K562 (cell line): ENCODE data around the gene PRR36. TPM values are rescaled to one million over a fixed set of nuclear protein-coding genes. Genes with fewer than 3 reads are reported as not detected.

ENCODE experiments used
- ATAC-seq: fragments of 200-7000 bp; cut with Tn5 transposase; 3 replicates; pipeline ENCODE4 v1.9.1; 2020; ENCODE audit warnings: moderate library complexity
- BruUV-seq: library from RNA; stranded (reverse); fragments of 400-500 nt; replicated peaks from 2 replicates; lab custom pipeline; 2021; lab: Mats Ljungman, UMichigan
- CTCF ChIA-PET: fragments of 300-600 bp; formaldehyde crosslinking; extraction: SDS; loops from one replicate; lab custom pipeline; 2021; ENCODE audit warnings: low intra/inter-chr PET ratio; lab: Yijun Ruan, JAX
- POLR2A ChIA-PET: fragments of 300-600, 350-650 bp; sonication (Branson Sonifier 250); formaldehyde crosslinking; extraction: SDS; loops from one replicate; lab custom pipeline; 2021; ENCODE audit warnings: antibody characterized with exemption, inconsistent platforms; lab: Yijun Ruan, JAX
- DNase-seq, 4 experiments: peaks; one replicate each; pipeline versions ENCODE4 v3.0.0 to v3.0.0-alpha.2; 2011 to 2018; ENCODE audit warnings: low spot score in 3 of 4, mixed read lengths in 3 of 4; ENCODE audit errors: extremely low read depth in 1 of 4
- FAIRE-seq: peaks from 2 replicates; lab custom pipeline; 2011; peaks lifted over from hg19 to GRCh38; lab: Jason Lieb, UNC
- H2AFZ ChIP-seq: 2 replicates; pipeline ENCODE4 v1.6.0; 2011; ENCODE audit warnings: low read depth, low read length, control low read depth, inconsistent platforms
- H3K27ac ChIP-seq: fragments of 200-600 bp; 3 replicates; pipeline ENCODE4 v1.8.0; 2011; ENCODE audit warnings: low read depth, mild to moderate bottlenecking, control low read depth, inconsistent platforms, low read length, moderate library complexity, mixed read lengths; ENCODE audit errors: extremely low read depth
- H3K27me3 ChIP-seq, 2 experiments: fragments of 300-600 bp in 1 of 2; 2 replicates in 1 of 2; 3 replicates in 1 of 2; pipeline versions ENCODE4 v1.6.0 to v1.8.0; 2011; ENCODE audit warnings: inconsistent platforms in 2 of 2, low read length in 2 of 2, mild to moderate bottlenecking in 1 of 2, mixed read lengths in 1 of 2, moderate library complexity in 1 of 2; ENCODE audit not compliant: control insufficient read depth in 2 of 2, insufficient read depth in 2 of 2
- H3K36me3 ChIP-seq: fragments of 300-600 bp; 3 replicates; pipeline ENCODE4 v1.8.0; 2011; ENCODE audit warnings: mild to moderate bottlenecking, low read length, inconsistent platforms; ENCODE audit not compliant: control insufficient read depth, insufficient read depth
- H3K4me1 ChIP-seq, 2 experiments: fragments of 200-600 bp in 1 of 2; replicated peaks in 1 of 2; 2 replicates in 1 of 2; 3 replicates in 1 of 2; pipeline versions ENCODE4 v1.5.1 to v1.8.0; 2011; ENCODE audit warnings: inconsistent platforms in 2 of 2, low read length in 2 of 2, mild to moderate bottlenecking in 1 of 2, mixed read lengths in 1 of 2, moderate library complexity in 1 of 2; ENCODE audit not compliant: control insufficient read depth in 2 of 2, insufficient read depth in 2 of 2
- H3K4me2 ChIP-seq: 2 replicates; pipeline ENCODE4 v1.6.1; 2011; ENCODE audit warnings: low read length, control low read depth, inconsistent platforms, mixed read lengths; ENCODE audit not compliant: insufficient read depth
- H3K4me3 ChIP-seq: fragments of 200-600 bp; sonication (generic), shearing (Covaris generic); 2 replicates; pipeline ENCODE4 v1.5.1; 2016; ENCODE audit warnings: control low read depth, inconsistent platforms
- H3K79me2 ChIP-seq: fragments of 200-600 bp; 3 replicates; pipeline ENCODE4 v1.8.0; 2011; ENCODE audit warnings: low read length, inconsistent platforms; ENCODE audit not compliant: control insufficient read depth, insufficient read depth
- H3K9ac ChIP-seq, 2 experiments: 2 replicates each; pipeline versions ENCODE4 v1.6.0 to v1.6.1; 2011; ENCODE audit warnings: low read depth in 2 of 2, low read length in 2 of 2, control low read depth in 1 of 2, inconsistent platforms in 1 of 2, mild to moderate bottlenecking in 1 of 2, mixed read lengths in 1 of 2; ENCODE audit not compliant: insufficient read depth in 1 of 2
- H3K9me1 ChIP-seq: one replicate; pipeline ENCODE4 v1.6.0; 2011; ENCODE audit warnings: inconsistent platforms, mild to moderate bottlenecking, low read length, moderate library complexity; ENCODE audit not compliant: control insufficient read depth, insufficient read depth
- H3K9me3 ChIP-seq: replicated peaks from 2 replicates; pipeline ENCODE4 v1.5.1; 2011; ENCODE audit warnings: low read depth, low read length, inconsistent platforms; ENCODE audit not compliant: control insufficient read depth, insufficient read depth
- H4K20me1 ChIP-seq: replicated peaks from 2 replicates; pipeline ENCODE4 v1.6.1; 2011; ENCODE audit warnings: low read length, inconsistent platforms, mixed read lengths; ENCODE audit not compliant: control insufficient read depth, insufficient read depth
- EHMT2 ChIP-seq: fragments of 450-650 bp; IDR thresholded peaks from 2 replicates; pipeline ENCODE4 v1.6.1; 2018; ENCODE audit warnings: antibody characterized with exemption
- FIP1L1 ChIP-seq: fragments of 200-400 bp; formaldehyde crosslinking; IDR thresholded peaks from 2 replicates; pipeline ENCODE4 v1.6.1; 2018; ENCODE audit warnings: mild to moderate bottlenecking, low read depth, low read length; ENCODE audit not compliant: poor library complexity, severe bottlenecking
- HNRNPL ChIP-seq: fragments of 200-400 bp; formaldehyde crosslinking; IDR thresholded peaks from 2 replicates; pipeline ENCODE4 v1.6.1; 2017; ENCODE audit warnings: low read depth, mild to moderate bottlenecking, low read length
- MCM3 ChIP-seq: fragments of 450-650 bp; IDR thresholded peaks from 2 replicates; pipeline ENCODE4 v1.6.1; 2016
- POLR2G ChIP-seq: fragments of 200-400 bp; formaldehyde crosslinking; IDR thresholded peaks from 2 replicates; pipeline ENCODE4 v1.6.1; 2017; ENCODE audit warnings: low read depth, mild to moderate bottlenecking, antibody characterized with exemption, low read length, moderate library complexity
- TOE1 ChIP-seq, 2 experiments: fragments of 450-650 bp in 1 of 2; sonication (generic) in 1 of 2; formaldehyde crosslinking in 1 of 2; IDR thresholded peaks; 2 replicates each; pipeline versions ENCODE4 v1.7.1 to v1.8.0; 2016 to 2022; ENCODE audit warnings: borderline replicate concordance in 2 of 2, mild to moderate bottlenecking in 2 of 2, antibody characterized with exemption in 1 of 2, inconsistent platforms in 1 of 2, low read depth in 1 of 2, missing genetic modification reagents in 1 of 2, moderate library complexity in 1 of 2
- ZNF311 ChIP-seq: fragments of 250-450 bp; sonication (Bioruptor Pico); IDR thresholded peaks from 2 replicates; pipeline ENCODE4 v1.4.0; 2020; ENCODE audit warnings: mild to moderate bottlenecking, moderate library complexity
- WGBS: fragments of 100-300 bp; shearing (Covaris generic); methylation state at CpG from one replicate; pipeline ENCODE4 v1.1.6; 2016; ENCODE audit warnings: low coverage, mixed read lengths; ENCODE audit not compliant: insufficient coverage; ENCODE audit errors: missing lambda C conversion rate; 5-methylcytosine and 5-hydroxymethylcytosine counted together
- in situ Hi-C: fragments of 300-500 bp; cut with MboI; formaldehyde crosslinking; loops from 4 replicates; pipeline ENCODE4 v1.15.0; 2018; ENCODE audit warnings: inconsistent platforms, mixed read lengths
- intact Hi-C: fragments of 100-400 bp; cut with micrococcal nuclease; formaldehyde crosslinking; loops from 2 replicates; pipeline ENCODE4 v1.14.2; 2022
- polyA plus RNA-seq, 8 experiments: library from polyadenylated mRNA; depleted of rRNA in 4 of 8; stranded (reverse) in 5 of 8; unstranded in 3 of 8; fragments of >200 nt; fragmentation: Nextera tagmentation in 2 of 8; fragmentation: Illumina TruSeq in 1 of 8; extraction: Ambion mirVana in 2 of 8; extraction: Trizol in 1 of 8; gene quantifications; 2 replicates each; pipeline versions ENCODE4 v1.2.1 to v1.2.3, GENCODE V29; 2011 to 2014; ENCODE audit warnings: inconsistent platforms in 1 of 8, missing spikeins in 1 of 8
- total RNA-seq, 7 experiments: library from RNA; depleted of rRNA in 6 of 7; stranded (reverse); fragments of >200 nt in 6 of 7; fragmentation: Illumina TruSeq in 2 of 7; extraction: Trizol in 2 of 7; gene quantifications; 2 replicates each; pipeline versions ENCODE4 v1.2.1 to v1.2.3, GENCODE V29; 2011 to 2021; ENCODE audit warnings: low replicate concordance in 1 of 7
- TF ChIP-seq, protein P1 (sequence below): fragments of 250-450 bp; sonication (Bioruptor Pico); IDR thresholded peaks from 2 replicates; pipeline ENCODE4 v1.4.0; 2020
- TF ChIP-seq, protein P2 (sequence below): sonication (generic); formaldehyde crosslinking; IDR thresholded peaks from 2 replicates; pipeline ENCODE4 v1.8.1; 2023; ENCODE audit warnings: mild to moderate bottlenecking, missing genetic modification reagents
- TF ChIP-seq, protein P3 (sequence below): sonication (generic); formaldehyde crosslinking; IDR thresholded peaks from 2 replicates; pipeline ENCODE4 v1.8.0; 2022; ENCODE audit warnings: missing genetic modification reagents, mild to moderate bottlenecking, borderline replicate concordance
- TF ChIP-seq, protein P4 (sequence below): fragments of 250-450 bp; sonication (Bioruptor Pico); IDR thresholded peaks from 2 replicates; pipeline ENCODE4 v1.8.0; 2022; ENCODE audit warnings: moderate library complexity, mild to moderate bottlenecking, inconsistent platforms

PRR36 gene
- total and polyA plus RNA-seq, 9 of the 15 experiments (the other 6 are each of a cell fraction or from before 2014, with no cell fraction given): 0.05 to 0.42 (median 0.06) TPM; not detected in 6

DNA sequence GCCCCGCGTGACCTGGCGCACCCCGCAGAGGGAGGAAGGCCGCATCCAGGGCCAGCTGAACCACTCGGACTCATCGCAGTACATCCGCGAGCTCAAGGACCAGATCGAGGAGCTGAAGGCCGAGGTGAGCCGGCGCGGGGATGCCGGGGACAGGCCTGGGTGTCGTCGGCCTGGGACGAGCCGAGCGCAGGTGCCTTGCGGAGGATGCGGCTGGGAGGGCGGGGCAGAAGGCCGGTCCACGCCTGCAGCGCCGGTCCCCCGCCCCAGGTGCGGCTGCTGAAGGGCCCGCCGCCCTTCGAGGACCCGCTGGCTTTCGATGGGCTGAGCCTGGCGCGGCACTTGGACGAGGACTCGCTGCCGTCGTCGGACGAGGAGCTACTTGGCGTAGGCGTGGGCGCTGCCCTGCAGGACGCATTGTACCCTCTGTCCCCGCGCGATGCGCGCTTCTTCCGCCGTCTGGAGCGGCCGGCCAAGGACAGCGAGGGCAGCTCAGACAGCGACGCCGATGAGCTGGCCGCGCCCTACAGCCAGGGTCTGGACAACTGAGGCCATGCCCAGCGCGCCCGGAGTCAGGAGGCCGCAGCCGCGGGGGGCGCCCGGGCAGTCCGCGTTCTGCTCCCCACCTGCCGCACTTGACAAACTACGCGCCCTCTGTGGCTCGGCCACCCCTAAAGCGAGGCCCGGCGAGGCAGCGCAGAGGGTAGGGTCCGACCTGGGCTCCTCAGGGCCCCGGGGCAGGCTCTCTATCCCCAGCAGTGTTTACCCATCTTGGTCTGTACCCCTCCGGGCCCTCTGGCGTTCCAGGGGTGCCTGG lies 10.8 kb downstream of the PRR36 start:
- BruUV-seq: no TSS peak
- intact Hi-C loops: no loop called here
- no peaks in the 10 kb centered on the region for H3K27me3 ChIP-seq
- TF ChIP-seq TOE1 (IDR thresholded peaks at IDR 0.05; ENCODE audit: borderline replicate concordance): no peak
- TF ChIP-seq TOE1 (CRISPR knock-in tag; IDR thresholded peaks at IDR 0.05; ENCODE audit: borderline replicate concordance, low read depth): no peak
- no peak for TF ChIP-seq FIP1L1
- TF ChIP-seq, protein P1, sequence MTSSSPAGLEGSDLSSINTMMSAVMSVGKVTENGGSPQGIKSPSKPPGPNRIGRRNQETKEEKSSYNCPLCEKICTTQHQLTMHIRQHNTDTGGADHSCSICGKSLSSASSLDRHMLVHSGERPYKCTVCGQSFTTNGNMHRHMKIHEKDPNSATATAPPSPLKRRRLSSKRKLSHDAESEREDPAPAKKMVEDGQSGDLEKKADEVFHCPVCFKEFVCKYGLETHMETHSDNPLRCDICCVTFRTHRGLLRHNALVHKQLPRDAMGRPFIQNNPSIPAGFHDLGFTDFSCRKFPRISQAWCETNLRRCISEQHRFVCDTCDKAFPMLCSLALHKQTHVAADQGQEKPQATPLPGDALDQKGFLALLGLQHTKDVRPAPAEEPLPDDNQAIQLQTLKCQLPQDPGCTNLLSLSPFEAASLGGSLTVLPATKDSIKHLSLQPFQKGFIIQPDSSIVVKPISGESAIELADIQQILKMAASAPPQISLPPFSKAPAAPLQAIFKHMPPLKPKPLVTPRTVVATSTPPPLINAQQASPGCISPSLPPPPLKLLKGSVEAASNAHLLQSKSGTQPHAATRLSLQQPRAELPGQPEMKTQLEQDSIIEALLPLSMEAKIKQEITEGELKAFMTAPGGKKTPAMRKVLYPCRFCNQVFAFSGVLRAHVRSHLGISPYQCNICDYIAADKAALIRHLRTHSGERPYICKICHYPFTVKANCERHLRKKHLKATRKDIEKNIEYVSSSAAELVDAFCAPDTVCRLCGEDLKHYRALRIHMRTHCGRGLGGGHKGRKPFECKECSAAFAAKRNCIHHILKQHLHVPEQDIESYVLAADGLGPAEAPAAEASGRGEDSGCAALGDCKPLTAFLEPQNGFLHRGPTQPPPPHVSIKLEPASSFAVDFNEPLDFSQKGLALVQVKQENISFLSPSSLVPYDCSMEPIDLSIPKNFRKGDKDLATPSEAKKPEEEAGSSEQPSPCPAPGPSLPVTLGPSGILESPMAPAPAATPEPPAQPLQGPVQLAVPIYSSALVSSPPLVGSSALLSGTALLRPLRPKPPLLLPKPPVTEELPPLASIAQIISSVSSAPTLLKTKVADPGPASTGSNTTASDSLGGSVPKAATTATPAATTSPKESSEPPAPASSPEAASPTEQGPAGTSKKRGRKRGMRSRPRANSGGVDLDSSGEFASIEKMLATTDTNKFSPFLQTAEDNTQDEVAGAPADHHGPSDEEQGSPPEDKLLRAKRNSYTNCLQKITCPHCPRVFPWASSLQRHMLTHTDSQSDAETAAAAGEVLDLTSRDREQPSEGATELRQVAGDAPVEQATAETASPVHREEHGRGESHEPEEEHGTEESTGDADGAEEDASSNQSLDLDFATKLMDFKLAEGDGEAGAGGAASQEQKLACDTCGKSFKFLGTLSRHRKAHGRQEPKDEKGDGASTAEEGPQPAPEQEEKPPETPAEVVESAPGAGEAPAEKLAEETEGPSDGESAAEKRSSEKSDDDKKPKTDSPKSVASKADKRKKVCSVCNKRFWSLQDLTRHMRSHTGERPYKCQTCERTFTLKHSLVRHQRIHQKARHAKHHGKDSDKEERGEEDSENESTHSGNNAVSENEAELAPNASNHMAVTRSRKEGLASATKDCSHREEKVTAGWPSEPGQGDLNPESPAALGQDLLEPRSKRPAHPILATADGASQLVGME (CRISPR knock-in tag): no peak
- TF ChIP-seq, protein P2, sequence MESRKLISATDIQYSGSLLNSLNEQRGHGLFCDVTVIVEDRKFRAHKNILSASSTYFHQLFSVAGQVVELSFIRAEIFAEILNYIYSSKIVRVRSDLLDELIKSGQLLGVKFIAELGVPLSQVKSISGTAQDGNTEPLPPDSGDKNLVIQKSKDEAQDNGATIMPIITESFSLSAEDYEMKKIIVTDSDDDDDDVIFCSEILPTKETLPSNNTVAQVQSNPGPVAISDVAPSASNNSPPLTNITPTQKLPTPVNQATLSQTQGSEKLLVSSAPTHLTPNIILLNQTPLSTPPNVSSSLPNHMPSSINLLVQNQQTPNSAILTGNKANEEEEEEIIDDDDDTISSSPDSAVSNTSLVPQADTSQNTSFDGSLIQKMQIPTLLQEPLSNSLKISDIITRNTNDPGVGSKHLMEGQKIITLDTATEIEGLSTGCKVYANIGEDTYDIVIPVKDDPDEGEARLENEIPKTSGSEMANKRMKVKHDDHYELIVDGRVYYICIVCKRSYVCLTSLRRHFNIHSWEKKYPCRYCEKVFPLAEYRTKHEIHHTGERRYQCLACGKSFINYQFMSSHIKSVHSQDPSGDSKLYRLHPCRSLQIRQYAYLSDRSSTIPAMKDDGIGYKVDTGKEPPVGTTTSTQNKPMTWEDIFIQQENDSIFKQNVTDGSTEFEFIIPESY (CRISPR knock-in tag): peak; percentile 89
- peak; percentile 48; the same call in 1 of the 2 replicates for TF ChIP-seq POLR2G
- no peak for TF ChIP-seq ZNF311 (CRISPR knock-in tag)
- TF ChIP-seq, protein P3, sequence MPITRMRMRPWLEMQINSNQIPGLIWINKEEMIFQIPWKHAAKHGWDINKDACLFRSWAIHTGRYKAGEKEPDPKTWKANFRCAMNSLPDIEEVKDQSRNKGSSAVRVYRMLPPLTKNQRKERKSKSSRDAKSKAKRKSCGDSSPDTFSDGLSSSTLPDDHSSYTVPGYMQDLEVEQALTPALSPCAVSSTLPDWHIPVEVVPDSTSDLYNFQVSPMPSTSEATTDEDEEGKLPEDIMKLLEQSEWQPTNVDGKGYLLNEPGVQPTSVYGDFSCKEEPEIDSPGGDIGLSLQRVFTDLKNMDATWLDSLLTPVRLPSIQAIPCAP (CRISPR knock-in tag): no peak
- TF ChIP-seq MCM3: no peak
- TF ChIP-seq, protein P4, sequence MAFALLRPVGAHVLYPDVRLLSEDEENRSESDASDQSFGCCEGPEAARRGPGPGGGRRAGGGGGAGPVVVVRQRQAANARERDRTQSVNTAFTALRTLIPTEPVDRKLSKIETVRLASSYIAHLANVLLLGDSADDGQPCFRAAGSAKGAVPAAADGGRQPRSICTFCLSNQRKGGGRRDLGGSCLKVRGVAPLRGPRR: no peak
- TF ChIP-seq EHMT2: no peak
- TF ChIP-seq HNRNPL: peak; percentile 34; the same call in 1 of the 2 replicates

More for the DNA sequence above, 10.8 kb downstream of the PRR36 start:
- no peak for FAIRE-seq
- no peaks in the 10 kb centered on the region for H3K9me3 ChIP-seq
- H3K4me1 ChIP-seq: peaks cover 14 to 83% of the 10 kb centered on the region in 2 experiments
- peak in 1 of 4 experiments; percentile 46 for DNase-seq
- peak overlapping the region in 1 of 2 experiments; percentile 72; a peak in 2 of 4 replicates for H3K9ac ChIP-seq
- H4K20me1 ChIP-seq: no peaks in the 10 kb centered on the region
- H3K4me2 ChIP-seq: no peak overlapping the region
- 0 out of 3 replicates have a peak, but pooled peaks have one; percentile 4 for ATAC-seq
- H3K4me3 ChIP-seq: no peak overlapping the region
- no peaks in the 10 kb centered on the region for H3K36me3 ChIP-seq
- ChIA-PET POLR2A (interaction anchor here (0.6 kb wide), 1 partner anchor 134 kb away, joined by 4 read pairs; no protein-coding TSS in a partner anchor), CTCF (no interaction called here)
- H3K79me2 ChIP-seq: no peaks in the 10 kb centered on the region
- no peak overlapping the region for H3K27ac ChIP-seq
- peaks cover 6% of the 10 kb centered on the region for H3K9me1 ChIP-seq
- H2AFZ ChIP-seq: no peak overlapping the region
- WGBS: 87% methylated on average over 20 of the region's 83 CpGs
- in situ Hi-C loops: no loop called here
